GM19438 (cell line): ENCODE data around the gene SPRYD3.

Experiments
- ATAC-seq: cut with Tn5 transposase; IDR thresholded peaks from one replicate; pipeline ENCODE4 v1.9.1; 2021; ENCODE audit warnings: low read depth; ENCODE audit not compliant: unreplicated experiment

SPRYD3 gene

DNA sequence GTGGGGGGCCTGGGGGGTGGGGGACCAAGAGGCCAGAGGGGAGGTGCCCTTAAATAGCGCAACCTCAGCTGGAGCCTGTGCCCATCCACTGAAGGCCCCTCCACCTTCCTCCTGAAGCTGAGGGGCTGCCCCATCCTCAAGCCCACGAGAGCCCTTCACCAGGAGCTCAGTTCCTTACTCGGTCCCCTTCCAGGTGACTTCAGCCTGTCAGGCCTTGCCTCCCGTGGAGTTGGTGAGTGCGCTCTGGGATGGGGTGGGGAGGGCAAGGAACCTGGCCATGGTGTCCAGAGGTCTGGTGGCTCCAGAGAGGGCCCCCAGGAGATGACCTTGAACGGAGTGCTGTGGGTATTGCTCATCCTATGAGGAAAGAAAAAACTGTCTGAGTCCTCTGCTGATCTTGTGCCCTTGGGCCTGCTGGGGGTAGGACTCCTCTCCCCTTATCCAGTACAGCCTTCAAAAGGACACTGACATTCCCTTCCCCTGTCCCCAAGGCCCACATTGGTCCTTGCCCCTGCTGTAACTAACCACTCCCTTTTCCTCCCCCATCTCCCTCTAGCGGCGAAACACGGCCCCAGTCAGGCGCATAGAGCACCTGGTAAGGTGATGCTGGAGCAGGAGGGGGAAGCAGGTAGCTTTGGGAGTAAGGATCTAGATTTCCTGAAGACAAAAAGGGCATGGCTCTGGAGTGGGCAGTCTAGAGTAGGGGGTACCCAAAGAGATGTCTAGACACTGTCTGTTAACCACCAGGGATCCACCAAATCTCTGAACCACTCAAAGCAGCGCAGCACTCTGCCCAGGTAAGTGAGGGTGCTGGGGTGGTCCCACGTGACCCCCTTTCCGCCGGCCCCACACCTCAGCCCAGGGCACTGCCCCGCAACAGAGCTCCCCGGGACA is 25.7 kb downstream of the SPRYD3 start:
- ATAC-seq, result no peak

DNA sequence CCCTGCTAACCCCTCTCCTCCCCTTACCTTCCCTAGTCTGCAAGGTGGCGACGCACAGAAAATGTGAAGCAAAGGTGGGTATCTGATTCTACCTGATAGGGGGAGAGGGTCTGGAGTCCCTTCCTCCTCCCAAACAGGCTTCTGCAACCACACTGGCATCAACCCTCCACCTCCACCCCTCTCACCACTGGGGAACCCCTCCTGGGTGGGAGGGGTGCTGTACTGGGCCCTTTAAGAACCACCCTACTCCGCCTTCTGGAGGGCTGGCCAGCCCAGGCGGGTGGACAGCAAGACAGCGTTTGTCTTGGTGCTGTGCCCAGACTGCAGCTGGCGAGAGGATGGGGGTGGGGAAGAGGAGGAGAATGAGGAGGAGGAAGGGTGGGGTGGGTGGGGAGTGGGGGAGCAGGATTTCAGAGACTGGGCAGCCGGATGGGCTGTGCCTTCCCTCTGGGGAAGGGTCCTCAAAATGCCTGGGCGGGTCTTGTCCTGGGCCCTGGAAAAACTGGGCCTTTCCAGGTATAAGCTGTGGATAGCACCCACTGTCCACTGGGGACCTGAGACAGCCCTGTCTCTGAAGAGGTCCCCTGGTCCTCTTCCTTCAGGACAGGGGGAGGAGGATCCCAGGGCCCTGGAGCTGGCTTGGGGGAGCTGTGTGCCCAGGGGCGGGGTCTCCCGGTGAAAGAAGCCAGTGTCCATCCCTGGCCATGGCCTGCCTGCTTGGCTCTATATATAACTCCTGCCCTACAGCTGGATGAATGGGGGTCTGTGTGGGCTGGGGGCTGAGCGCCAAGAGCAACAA is 26.6 kb downstream of the SPRYD3 start:
- no peak for ATAC-seq

GRCh38 chr12:53051881-53052412 is 27.2 kb downstream of the SPRYD3 start:
- no peak for ATAC-seq

- no peak for ATAC-seq
Measured at GRCh38 chr12:53051058-53051880, 27.9 kb downstream of the SPRYD3 start.

GRCh38 chr12:53050426-53051057 is 28.6 kb downstream of the SPRYD3 start:
- no peak for ATAC-seq

GRCh38 chr12:53049571-53050318 is 29.4 kb downstream of the SPRYD3 start, which contains the start of gene TNS2:
TNS2 (plus strand) TSS chr12:53050065; CDS start chr12:53050186, 121 bp downstream.
- no peak for ATAC-seq

DNA sequence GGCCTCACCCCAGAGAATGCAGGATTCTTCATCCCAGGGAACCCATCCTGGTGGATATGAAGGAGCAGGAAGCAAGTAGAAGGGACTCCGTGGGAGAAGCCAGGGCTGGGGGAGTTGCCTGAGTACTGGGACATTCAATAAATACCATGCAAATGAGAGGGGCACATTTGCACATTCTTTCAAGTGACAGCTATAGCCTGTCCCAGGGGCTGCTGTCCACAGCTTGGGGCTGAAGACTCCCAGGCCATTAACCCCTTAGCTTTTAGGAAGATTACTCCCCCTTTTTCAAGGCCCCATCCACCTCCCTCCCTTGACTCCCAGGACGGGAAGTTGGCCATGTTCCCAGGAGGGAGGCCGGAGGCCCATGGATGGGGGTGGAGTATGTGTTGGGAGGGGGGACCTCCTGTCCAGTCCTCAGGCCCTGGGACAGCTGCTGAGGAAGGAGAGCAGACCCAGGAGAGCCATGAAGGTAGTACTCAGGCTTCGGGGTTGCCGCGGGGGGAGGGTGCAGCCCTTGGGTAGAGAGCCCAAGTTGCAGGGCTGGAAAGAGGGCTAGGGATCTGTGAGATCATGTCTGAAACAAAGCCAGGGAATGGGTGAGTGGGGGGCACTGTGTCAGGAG is 30.3 kb downstream of the SPRYD3 start:
- ATAC-seq, result no peak

- no peak for ATAC-seq
Measured at GRCh38 chr12:53048033-53048779, 31.0 kb downstream of the SPRYD3 start.

- peak; percentile 71 for ATAC-seq
Measured at GRCh38 chr12:53047221-53048032, 31.8 kb downstream of the SPRYD3 start.

- peak; percentile 40 for ATAC-seq
Measured at GRCh38 chr12:53046655-53047220, 32.5 kb downstream of the SPRYD3 start.

GRCh38 chr12:53045696-53046045 is 33.5 kb downstream of the SPRYD3 start:
- ATAC-seq, result no peak

DNA sequence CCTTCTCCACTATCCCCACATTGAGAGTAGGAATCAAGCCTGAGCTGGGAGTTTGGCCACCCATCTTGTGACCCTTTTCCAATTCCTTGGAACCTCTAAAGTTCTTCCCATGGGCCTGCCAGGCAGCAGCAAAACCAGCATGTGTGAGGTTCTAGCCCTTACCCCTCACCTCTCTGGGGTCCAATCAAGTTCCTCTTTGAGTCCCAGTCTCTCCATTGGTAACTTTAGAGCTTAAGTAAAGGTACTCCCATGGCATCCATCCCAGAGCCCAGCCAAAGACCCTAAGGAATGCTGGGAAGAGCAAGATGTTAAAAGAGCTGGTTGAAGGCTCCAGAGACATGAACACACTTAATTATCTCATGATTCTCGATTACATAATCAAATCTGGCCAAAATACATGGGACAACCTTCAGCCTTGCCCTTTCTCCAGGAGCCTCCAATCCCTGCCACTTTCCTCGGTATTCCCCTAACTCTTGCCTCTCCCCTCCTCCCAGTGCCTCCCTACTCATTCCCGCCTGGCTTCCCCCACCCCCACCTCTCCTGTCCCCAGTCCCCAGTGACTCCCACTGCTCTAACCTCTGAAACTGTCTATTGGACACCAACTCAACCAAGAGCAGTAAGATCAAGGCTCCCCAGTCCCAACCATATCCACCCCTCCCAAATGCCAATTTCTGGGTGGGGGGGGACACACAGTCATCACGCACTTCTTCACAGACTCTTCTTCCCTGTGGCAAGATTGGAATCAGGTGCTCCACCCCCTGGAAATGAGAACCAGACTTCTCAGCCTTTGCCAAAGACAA is 34.1 kb downstream of the SPRYD3 start:
- ATAC-seq, result no peak

GRCh38 chr12:53044052-53044581 is 35.1 kb downstream of the SPRYD3 start:
- ATAC-seq, result no peak

DNA sequence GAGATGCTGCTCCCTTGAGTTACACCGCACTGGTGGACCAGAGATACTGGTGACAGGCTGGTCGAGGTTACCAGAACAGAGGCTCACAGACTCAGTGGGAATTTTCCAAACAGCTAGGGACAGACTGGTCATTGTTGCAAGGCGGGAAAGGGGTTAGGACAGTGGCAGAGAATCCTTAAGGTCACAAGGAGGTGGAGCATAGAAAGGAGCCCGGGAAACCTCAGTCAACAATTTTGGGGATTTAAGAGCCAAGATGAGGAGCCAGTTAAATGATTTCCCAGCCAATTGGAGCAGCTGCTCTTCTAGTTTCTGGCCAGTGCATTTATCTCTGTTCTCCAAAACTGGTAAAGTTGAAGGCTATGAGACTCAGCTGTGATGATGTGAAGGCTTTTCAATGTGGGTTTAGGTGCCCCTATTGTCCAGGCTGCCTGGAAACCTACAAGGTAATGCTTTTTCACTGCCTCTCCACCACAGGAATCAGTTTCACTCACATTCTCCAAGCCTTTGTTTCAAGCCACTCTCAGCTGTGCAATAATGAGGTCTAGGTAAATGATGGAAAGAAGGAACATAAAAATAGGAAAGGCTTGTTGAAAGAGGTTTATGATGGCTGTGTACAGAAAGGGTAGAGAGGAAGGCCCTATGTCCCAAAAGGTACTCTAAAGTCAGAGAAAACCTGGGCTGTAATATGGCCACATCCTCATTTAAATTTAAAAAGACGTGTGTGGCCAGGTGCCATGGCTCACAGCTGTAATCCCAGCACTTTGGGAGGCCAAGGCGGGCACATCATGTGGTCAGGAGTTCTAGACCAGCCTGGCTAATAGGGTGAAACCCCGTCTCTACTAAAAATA is 36.4 kb downstream of the SPRYD3 start:
- no peak for ATAC-seq

GRCh38 chr12:53039851-53040250 is 39.3 kb downstream of the SPRYD3 start:
- ATAC-seq, result no peak
